HG02973 (cell line): Measurements from ENCODE around the gene NUDT19.
"Not testable (repeated sequence)": the region's sequence is repeated elsewhere in the genome, so short reads cannot be mapped to it uniquely, and the experiment has no call there.

Experiments
- ATAC-seq: cut with Tn5 transposase; IDR thresholded peaks from one replicate; pipeline ENCODE4 v1.9.1; 2021; ENCODE audit warnings: moderate library complexity; ENCODE audit not compliant: unreplicated experiment

NUDT19 gene

GRCh38 chr19:32674931-32675719, 16.5 kb upstream of the NUDT19 start, which contains the start of gene ANKRD27:
TSS of gene ANKRD27 (minus strand) at chr19:32675180. CDS start at chr19:32659015, 16,165 bp downstream.
- peak; percentile 95 for ATAC-seq

GRCh38 chr19:32675720-32676185, 15.9 kb upstream of the NUDT19 start, which contains the start of gene RGS9BP:
TSS of gene RGS9BP (plus strand) at chr19:32675848. CDS start at chr19:32676264, 416 bp downstream.
- ATAC-seq, result no peak

GRCh38 chr19:32676186-32676894, 15.3 kb upstream of the NUDT19 start:
- ATAC-seq, result no peak

GRCh38 chr19:32676895-32677359, 14.7 kb upstream of the NUDT19 start:
- ATAC-seq, result no peak

- no peak for ATAC-seq
Observed at GRCh38 chr19:32677657-32678056, 14.0 kb upstream of the NUDT19 start.

- ATAC-seq, result no peak
Observed at GRCh38 chr19:32680986-32681385, 10.6 kb upstream of the NUDT19 start.

GRCh38 chr19:32682317-32682716, 9.3 kb upstream of the NUDT19 start:
- ATAC-seq, result no peak

- ATAC-seq, result no peak
Observed at GRCh38 chr19:32686847-32687475, 4.7 kb upstream of the NUDT19 start.

- ATAC-seq, result no peak
Observed at GRCh38 chr19:32687681-32688080, 3.9 kb upstream of the NUDT19 start.

- no peak for ATAC-seq
Observed at GRCh38 chr19:32688311-32688710, 3.3 kb upstream of the NUDT19 start.

GRCh38 chr19:32691952-32692726, 518 bp downstream of the NUDT19 start:
- ATAC-seq, result peak; percentile 64

GRCh38 chr19:32692727-32693061, 1.1 kb downstream of the NUDT19 start:
- no peak for ATAC-seq

- ATAC-seq, result not testable (repeated sequence)
Observed at GRCh38 chr19:32693151-32694108, 1.8 kb downstream of the NUDT19 start.

GRCh38 chr19:32694316-32694715, 2.7 kb downstream of the NUDT19 start:
- ATAC-seq, result not testable (repeated sequence)

GRCh38 chr19:32694851-32695250, 3.2 kb downstream of the NUDT19 start:
- not testable (repeated sequence) for ATAC-seq

- not testable (repeated sequence) for ATAC-seq
Observed at GRCh38 chr19:32695506-32695905, 3.9 kb downstream of the NUDT19 start.

- not testable (repeated sequence) for ATAC-seq
Observed at GRCh38 chr19:32696771-32697170, 5.2 kb downstream of the NUDT19 start.

GRCh38 chr19:32700129-32700528, 8.5 kb downstream of the NUDT19 start:
- ATAC-seq, result not testable (repeated sequence)

GRCh38 chr19:32702010-32702409, 10.4 kb downstream of the NUDT19 start:
- no peak for ATAC-seq
